ENCODE data around the gene AMMECR1L.

Gene AMMECR1L

GRCh38 chr2:127872354-127872753 is 13.4 kb downstream of the AMMECR1L start:
- DNase-seq, result no peak
- no peaks in the 10 kb centered on the region for H3K27me3 Mint-ChIP-seq
- H3K4me1 Mint-ChIP-seq, result peaks cover 27% of the 10 kb centered on the region
- no peak overlapping the region for H3K4me3 Mint-ChIP-seq
- peak overlapping the region in 1 of 2 donors; percentile 53 for H3K27ac Mint-ChIP-seq
- no peak for ATAC-seq
- H3K9me3 Mint-ChIP-seq, result no peaks in the 10 kb centered on the region

GRCh38 chr2:127865926-127866325 is 19.8 kb downstream of the AMMECR1L start:
- no peak for ATAC-seq
- H3K4me3 Mint-ChIP-seq, result no peak overlapping the region

DNA sequence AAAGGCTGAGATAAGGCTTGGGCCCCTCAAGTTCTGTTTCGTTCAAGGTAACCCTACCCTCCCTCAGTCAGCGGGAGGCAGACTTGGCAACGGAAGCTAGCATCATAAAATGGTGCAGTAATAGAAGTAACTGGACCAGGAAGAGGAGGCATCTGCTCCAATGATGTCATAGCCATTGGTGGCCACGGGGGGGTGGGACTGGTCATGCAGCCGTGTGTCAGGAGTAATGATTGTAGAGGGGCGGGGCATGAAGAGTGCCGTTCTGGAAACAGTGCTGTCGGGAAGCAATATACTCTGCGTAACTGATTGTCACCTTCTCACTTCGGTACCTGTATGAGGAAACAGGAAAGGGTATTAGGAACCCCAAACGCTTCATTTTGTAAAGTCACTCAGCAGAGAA is 20.9 kb downstream of the AMMECR1L start:
- DNase-seq (no peak), ATAC-seq (no peak)
- Mint-ChIP-seq H3K4me1 (peaks cover 2% of the 10 kb centered on the region), H3K27me3 (no peaks in the 10 kb centered on the region), H3K9me3 (no peaks in the 10 kb centered on the region), H3K27ac (no peak overlapping the region), H3K4me3 (no peak overlapping the region)

More at GRCh38 chr2:127865926-127866325, 19.8 kb downstream of the AMMECR1L start:
- no peak overlapping the region for H3K27ac Mint-ChIP-seq
- H3K9me3 Mint-ChIP-seq, result no peaks in the 10 kb centered on the region
- no peak for DNase-seq
- H3K27me3 Mint-ChIP-seq, result no peaks in the 10 kb centered on the region
- no peaks in the 10 kb centered on the region for H3K4me1 Mint-ChIP-seq

GRCh38 chr2:127862228-127862627 is 23.5 kb downstream of the AMMECR1L start:
- ATAC-seq (no peak), DNase-seq (no peak)
- H3K9me3 Mint-ChIP-seq, result no peaks in the 10 kb centered on the region
- H3K4me1 Mint-ChIP-seq, result peaks cover 17% of the 10 kb centered on the region
- no peak overlapping the region for H3K27ac Mint-ChIP-seq
- H3K4me3 Mint-ChIP-seq, result no peak overlapping the region
- H3K27me3 Mint-ChIP-seq, result no peaks in the 10 kb centered on the region

DNA sequence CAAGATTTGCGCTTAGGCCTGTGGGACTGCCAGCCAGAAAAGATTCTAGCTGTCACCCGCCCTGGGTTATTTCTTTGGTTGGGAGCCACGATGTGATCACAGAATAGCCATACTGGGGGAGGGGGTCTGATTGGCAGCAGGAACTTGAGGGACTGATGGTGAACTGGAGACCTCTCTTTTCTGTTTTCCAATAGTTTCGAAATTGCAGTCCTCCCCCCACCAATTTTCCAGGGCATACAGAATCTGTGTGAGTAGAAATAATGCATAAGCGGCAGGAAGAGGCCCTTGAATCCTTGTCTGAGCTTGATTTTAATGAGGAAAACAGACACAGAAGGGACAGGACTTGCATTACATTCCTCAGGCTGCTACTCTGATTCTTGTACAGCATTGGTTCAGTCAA is 25.6 kb downstream of the AMMECR1L start:
- Mint-ChIP-seq H3K27ac (no peak overlapping the region), H3K27me3 (no peaks in the 10 kb centered on the region), H3K4me3 (no peak overlapping the region), H3K9me3 (no peaks in the 10 kb centered on the region), H3K4me1 (peaks cover 32% of the 10 kb centered on the region)
- ATAC-seq (no peak), DNase-seq (no peak)

DNA sequence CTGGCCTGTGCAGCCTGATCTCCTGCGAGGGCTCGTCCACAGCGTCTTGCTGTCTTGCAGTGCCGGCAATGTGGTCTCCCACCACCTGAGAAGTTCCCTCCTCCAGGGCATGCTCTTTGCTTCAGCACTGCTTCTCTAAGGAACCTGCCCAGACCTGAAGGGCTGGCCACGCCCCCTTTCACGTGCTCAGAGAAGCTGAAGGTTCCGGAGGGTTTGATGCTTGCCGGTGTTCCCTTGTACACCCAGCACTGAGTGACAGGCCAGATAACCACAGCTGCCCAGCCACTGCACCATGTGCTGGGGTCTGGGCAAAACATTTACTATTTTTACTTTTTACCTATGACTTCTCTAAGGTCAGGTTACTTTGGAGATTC is 26.1 kb downstream of the AMMECR1L start:
- no peak overlapping the region for H3K27ac Mint-ChIP-seq

DNA sequence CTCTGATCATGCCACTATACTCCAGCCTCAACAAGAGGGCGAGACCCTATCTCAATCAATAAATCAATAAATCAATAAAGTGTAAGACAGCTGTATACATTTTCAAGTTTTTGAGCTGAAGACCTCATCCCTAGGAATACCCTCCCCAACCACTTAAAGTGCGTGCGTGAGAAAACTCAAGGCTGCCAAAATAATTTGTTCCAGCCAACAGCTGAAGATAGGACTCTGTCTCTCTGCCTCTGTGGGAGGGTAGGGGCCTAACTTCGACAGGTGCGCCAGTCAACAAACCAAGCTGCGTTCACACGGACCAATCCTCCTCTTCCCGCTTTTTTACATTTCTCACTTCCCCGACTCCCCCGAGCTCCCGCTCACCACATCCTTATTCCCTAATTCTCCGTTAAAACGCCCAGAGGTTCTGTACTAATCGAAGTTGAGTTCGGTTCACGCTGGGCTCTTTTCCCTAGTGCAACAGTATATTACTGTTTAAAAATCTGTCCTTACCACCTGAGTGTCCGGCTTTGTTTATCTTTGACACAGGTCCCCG is 28.4 kb downstream of the AMMECR1L start:
- H3K27me3 Mint-ChIP-seq, result no peaks in the 10 kb centered on the region
- peaks cover 55% of the 10 kb centered on the region for H3K4me1 Mint-ChIP-seq
- no peaks in the 10 kb centered on the region for H3K9me3 Mint-ChIP-seq
- ATAC-seq (no peak), DNase-seq (no peak)
- peak overlapping the region; percentile 87 to 96 for H3K27ac Mint-ChIP-seq
- H3K4me3 Mint-ChIP-seq, result peak overlapping the region; percentile 93 to 96

More for the DNA sequence above, 26.1 kb downstream of the AMMECR1L start:
- H3K27me3 Mint-ChIP-seq, result no peaks in the 10 kb centered on the region
- peaks cover 36% of the 10 kb centered on the region for H3K4me1 Mint-ChIP-seq
- DNase-seq (peak; percentile 27 to 49), ATAC-seq (no peak)
- H3K9me3 Mint-ChIP-seq, result no peaks in the 10 kb centered on the region
- peak overlapping the region; percentile 39 to 56 for H3K4me3 Mint-ChIP-seq

DNA sequence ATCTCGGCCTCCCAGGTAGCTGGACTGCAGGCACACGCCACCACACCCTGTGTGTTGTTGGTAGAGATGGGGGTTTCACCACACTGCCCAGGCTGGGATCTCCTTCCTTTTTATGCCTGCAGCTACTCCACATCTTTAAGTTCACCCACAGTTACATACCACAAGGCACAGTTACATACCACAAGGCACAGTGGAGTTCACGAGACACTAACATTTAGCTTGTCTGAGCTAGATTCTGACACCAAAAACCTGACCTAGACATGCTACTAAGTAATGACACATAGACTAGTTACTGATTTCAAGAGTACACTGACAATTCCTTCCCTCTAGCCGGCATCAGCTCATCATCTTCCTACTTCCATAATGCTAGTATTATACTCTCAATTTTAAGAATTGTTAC is 32.1 kb downstream of the AMMECR1L start:
- Mint-ChIP-seq H3K27me3 (no peaks in the 10 kb centered on the region), H3K4me1 (peaks cover 59% of the 10 kb centered on the region), H3K9me3 (no peaks in the 10 kb centered on the region), H3K27ac (no peak overlapping the region), H3K4me3 (peak overlapping the region in 1 of 2 donors; percentile 16)
- ATAC-seq, result no peak
- DNase-seq, result no peak

GRCh38 chr2:127852388-127852787 is 33.4 kb downstream of the AMMECR1L start:
- no peak overlapping the region for H3K4me3 Mint-ChIP-seq
- ATAC-seq, result no peak
- no peak overlapping the region for H3K27ac Mint-ChIP-seq
- H3K4me1 Mint-ChIP-seq, result peaks cover 52% of the 10 kb centered on the region
- H3K9me3 Mint-ChIP-seq, result no peaks in the 10 kb centered on the region
- H3K27me3 Mint-ChIP-seq, result no peaks in the 10 kb centered on the region
- DNase-seq, result no peak

GRCh38 chr2:127847931-127848330 is 37.8 kb downstream of the AMMECR1L start:
- Mint-ChIP-seq H3K4me1 (peaks cover 16% of the 10 kb centered on the region), H3K27ac (no peak overlapping the region), H3K4me3 (no peak overlapping the region), H3K9me3 (no peaks in the 10 kb centered on the region), H3K27me3 (no peaks in the 10 kb centered on the region)
- ATAC-seq, result no peak
- DNase-seq, result no peak

- peaks cover 7% of the 10 kb centered on the region for H3K4me1 Mint-ChIP-seq
- ATAC-seq (no peak), DNase-seq (no peak)
- no peak overlapping the region for H3K27ac Mint-ChIP-seq
- H3K9me3 Mint-ChIP-seq, result no peaks in the 10 kb centered on the region
- H3K27me3 Mint-ChIP-seq, result no peaks in the 10 kb centered on the region
- no peak overlapping the region for H3K4me3 Mint-ChIP-seq
Observed at GRCh38 chr2:127844973-127845372, 40.8 kb downstream of the AMMECR1L start.

- DNase-seq (no peak), ATAC-seq (no peak)
- H3K27ac Mint-ChIP-seq, result no peak overlapping the region
- H3K27me3 Mint-ChIP-seq, result no peaks in the 10 kb centered on the region
- H3K4me3 Mint-ChIP-seq, result no peak overlapping the region
- no peaks in the 10 kb centered on the region for H3K9me3 Mint-ChIP-seq
- peaks cover under 1% of the 10 kb centered on the region for H3K4me1 Mint-ChIP-seq
Observed at GRCh38 chr2:127843677-127844076, 42.1 kb downstream of the AMMECR1L start.

- DNase-seq, result no peak
- no peaks in the 10 kb centered on the region for H3K9me3 Mint-ChIP-seq
- no peaks in the 10 kb centered on the region for H3K4me1 Mint-ChIP-seq
- ATAC-seq, result peak; percentile 26
- H3K27me3 Mint-ChIP-seq, result no peaks in the 10 kb centered on the region
- no peak overlapping the region for H3K4me3 Mint-ChIP-seq
- H3K27ac Mint-ChIP-seq, result no peak overlapping the region
Observed at GRCh38 chr2:127841466-127842178, 44.1 kb downstream of the AMMECR1L start.

GRCh38 chr2:127840893-127841292 is 44.9 kb downstream of the AMMECR1L start:
- Mint-ChIP-seq H3K27me3 (no peaks in the 10 kb centered on the region), H3K27ac (no peak overlapping the region), H3K9me3 (no peaks in the 10 kb centered on the region), H3K4me1 (no peaks in the 10 kb centered on the region), H3K4me3 (no peak overlapping the region)
- no peak for DNase-seq
- ATAC-seq, result no peak

DNA sequence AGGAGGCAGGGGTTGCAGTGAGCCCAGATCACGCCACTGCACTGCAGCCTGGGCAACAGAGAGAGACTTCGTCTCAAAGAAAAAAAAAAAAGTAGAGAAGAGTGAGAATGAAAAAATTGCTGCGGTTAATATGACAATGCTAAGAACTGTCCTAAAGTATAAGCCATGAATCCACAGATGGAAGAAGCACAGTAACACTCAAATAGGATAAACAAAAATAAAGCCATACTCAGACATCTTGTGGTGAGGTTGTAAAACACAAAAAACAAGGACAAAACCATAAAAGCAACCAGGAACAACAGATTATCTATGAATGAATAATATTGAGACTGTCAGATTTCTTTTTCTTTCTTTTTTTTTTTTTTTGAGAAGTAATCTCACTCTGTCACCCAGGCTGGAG is 50.8 kb downstream of the AMMECR1L start:
- no peaks in the 10 kb centered on the region for H3K9me3 Mint-ChIP-seq
- peaks cover 24% of the 10 kb centered on the region for H3K4me1 Mint-ChIP-seq
- no peak overlapping the region for H3K27ac Mint-ChIP-seq

DNA sequence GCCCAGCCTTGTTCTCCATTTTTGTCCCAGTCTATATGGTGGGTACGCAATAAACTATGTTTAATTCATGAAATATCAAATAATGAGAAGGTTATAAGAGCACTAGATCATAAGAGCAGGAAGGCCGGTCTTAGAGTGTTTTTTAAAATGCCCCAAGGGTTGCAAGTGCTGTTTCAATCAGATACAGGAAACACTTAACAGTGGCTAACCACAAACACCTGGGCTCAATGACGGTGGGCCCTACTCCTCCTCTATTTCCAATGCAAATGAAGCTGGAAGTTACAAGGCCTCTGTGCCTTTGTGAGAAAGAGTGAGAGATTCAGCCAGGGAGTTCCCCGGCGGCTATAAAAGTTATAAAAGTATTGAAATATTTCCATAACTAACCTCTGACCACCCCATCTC is 55.9 kb downstream of the AMMECR1L start:
- H3K4me1 Mint-ChIP-seq, result peaks cover 43% of the 10 kb centered on the region
- ATAC-seq, result peak; percentile 99
- H3K27ac Mint-ChIP-seq, result peak overlapping the region; percentile 34 to 87
- H3K27me3 Mint-ChIP-seq, result no peaks in the 10 kb centered on the region
- H3K4me3 Mint-ChIP-seq, result peak overlapping the region; percentile 44 to 62
- peak; percentile 59 to 79 for DNase-seq
- H3K9me3 Mint-ChIP-seq, result peaks cover 30 to 34% of the 10 kb centered on the region in 2 donors

More for the DNA sequence above, 50.8 kb downstream of the AMMECR1L start:
- Mint-ChIP-seq H3K4me3 (no peak overlapping the region), H3K27me3 (no peaks in the 10 kb centered on the region)
- no peak for DNase-seq
- no peak for ATAC-seq

Data from stimulated activated naive CD8-positive, alpha-beta T cell treated with anti-CD3 and anti-CD28 coated beads, Interleukin-15, amount 100 ng/mL, for 72 hours (primary cell).